A673 (cell line): ENCODE data around the gene TRIM40. TPM values are rescaled to one million over a fixed set of nuclear protein-coding genes. Genes with fewer than 3 reads are reported as not detected.

Source experiments
- BruUV-seq: library from RNA; stranded (reverse); fragments of 400-500 nt; replicated peaks from 2 replicates; lab custom pipeline; 2021; lab: Mats Ljungman, UMichigan
- CTCF ChIA-PET: fragments of 300-600 bp; sonication (Branson Sonifier 250); formaldehyde crosslinking; loops from one replicate; lab custom pipeline; 2022; ENCODE audit warnings: antibody characterized with exemption; lab: Charles Lee
- POLR2A ChIA-PET: fragments of 300-600 bp; sonication (Branson Sonifier 250); formaldehyde crosslinking; loops from one replicate; lab custom pipeline; 2022; ENCODE audit warnings: antibody characterized with exemption; ENCODE audit not compliant: low non-redundant PET; lab: Charles Lee
- DNase-seq: peaks from one replicate; pipeline ENCODE4 v3.0.0-alpha.2; 2015; ENCODE audit warnings: low spot score
- H3K27ac ChIP-seq: fragments of 200-600 bp; sonication (generic); 2 replicates; pipeline ENCODE4 v1.5.1; 2016; ENCODE audit warnings: mixed run types, low read depth, mild to moderate bottlenecking, mixed read lengths, antibody characterized with exemption, low read length; ENCODE audit not compliant: poor library complexity, severe bottlenecking
- H3K27me3 ChIP-seq: fragments of 200-600 bp; sonication (generic); replicated peaks from 2 replicates; pipeline ENCODE4 v1.6.1; 2017; ENCODE audit warnings: mixed run types, low read depth, mild to moderate bottlenecking, mixed read lengths, antibody characterized with exemption, low read length; ENCODE audit not compliant: insufficient read depth, poor library complexity
- H3K36me3 ChIP-seq: fragments of 200-600 bp; sonication (generic); 2 replicates; pipeline ENCODE4 v1.6.1; 2016; ENCODE audit warnings: mixed run types, mild to moderate bottlenecking, mixed read lengths, antibody characterized with exemption, low read length; ENCODE audit not compliant: insufficient read depth, poor library complexity, severe bottlenecking
- H3K4me1 ChIP-seq: fragments of 200-600 bp; sonication (generic); 2 replicates; pipeline ENCODE4 v1.6.1; 2017; ENCODE audit warnings: mixed run types, mild to moderate bottlenecking, mixed read lengths, antibody characterized with exemption, low read length; ENCODE audit not compliant: insufficient read depth, poor library complexity, severe bottlenecking
- H3K4me3 ChIP-seq: fragments of 200-600 bp; sonication (generic); 2 replicates; pipeline ENCODE4 v1.5.1; 2016; ENCODE audit warnings: low read depth, mixed run types, mild to moderate bottlenecking, mixed read lengths, low read length; ENCODE audit not compliant: poor library complexity, severe bottlenecking
- H3K9me3 ChIP-seq: fragments of 200-600 bp; sonication (generic); 2 replicates; pipeline ENCODE4 v1.6.1; 2016; ENCODE audit warnings: mixed run types, low read depth, mild to moderate bottlenecking, mixed read lengths, antibody characterized with exemption, low read length; ENCODE audit not compliant: poor library complexity, severe bottlenecking
- CTCF ChIP-seq: fragments of 300-800, 200-600 bp; sonication (generic); conservative IDR thresholded peaks from 2 replicates; pipeline ENCODE4 v1.5.1; 2017; ENCODE audit warnings: low read depth, mild to moderate bottlenecking, antibody characterized with exemption, low read length, moderate library complexity, mixed read lengths
- EZH2 ChIP-seq: fragments of 200-600 bp; sonication (generic); IDR thresholded peaks from 2 replicates; pipeline ENCODE4 v1.6.1; 2017; ENCODE audit warnings: borderline replicate concordance, low read depth, mild to moderate bottlenecking, mixed read lengths, antibody characterized with exemption, low read length; ENCODE audit not compliant: poor library complexity, severe bottlenecking
- intact Hi-C: fragments of 100-400 bp; cut with micrococcal nuclease; formaldehyde crosslinking; loops from one replicate; pipeline ENCODE4 v1.10.0; 2022; ENCODE audit not compliant: unreplicated experiment
- total RNA-seq: library from RNA; stranded (reverse); gene quantifications from 2 replicates; pipeline ENCODE4 v1.2.3, GENCODE V29; 2021

The TRIM40 gene
- total RNA-seq, 1 experiment from 2014 or later = not detected

GRCh38 chr6:30111266-30111856 is 24.6 kb upstream of the TRIM40 start:
- Histone ChIP-seq H3K27ac (no peak overlapping the region), H3K27me3 (peaks cover 53% of the 10 kb centered on the region), H3K4me3 (no peak overlapping the region), H3K4me1 (no peaks in the 10 kb centered on the region), H3K9me3 (no peaks in the 10 kb centered on the region), H3K36me3 (no peaks in the 10 kb centered on the region)
- no TSS peak for BruUV-seq
- no peak for DNase-seq
- ChIA-PET CTCF (interaction anchor here (0.7 to 1.2 kb wide), 2 partner anchors 8 to 23 kb away, joined by 3 to 4 read pairs; no protein-coding TSS in a partner anchor), POLR2A (no interaction called here)
- intact Hi-C loops = no loop called here
- peak; percentile 55 for TF ChIP-seq EZH2
- TF ChIP-seq CTCF = no peak

- POLR2A ChIA-PET = interaction anchor here (0.5 kb wide), 1 partner anchor 288 kb away, joined by 5 read pairs; no protein-coding TSS in a partner anchor
- H3K9me3 ChIP-seq = no peaks in the 10 kb centered on the region
- no peak for DNase-seq
- CTCF ChIA-PET = interaction anchor here (1.2 kb wide), 1 partner anchor 9 kb away, joined by 4 read pairs; no protein-coding TSS in a partner anchor
- TF ChIP-seq CTCF (no peak), EZH2 (no peak)
- H3K4me3 ChIP-seq = no peak overlapping the region
- H3K4me1 ChIP-seq = no peaks in the 10 kb centered on the region
- H3K27me3 ChIP-seq = peaks cover 53% of the 10 kb centered on the region
- intact Hi-C loops = no loop called here
- no TSS peak for BruUV-seq
- H3K27ac ChIP-seq = no peak overlapping the region
- no peaks in the 10 kb centered on the region for H3K36me3 ChIP-seq
Measured at GRCh38 chr6:30112402-30112994, 23.4 kb upstream of the TRIM40 start.

GRCh38 chr6:30113003-30113759 is 22.8 kb upstream of the TRIM40 start, which contains the start of gene TRIM31:
TSS of gene TRIM31 (minus strand) at chr6:30113090. CDS start at chr6:30112805, 285 bp downstream.
- H3K4me3 ChIP-seq = no peak within 1 kb of the TSS
- no peak within 1 kb of the TSS for H3K27ac ChIP-seq
- no peaks in the 10 kb centered on the region for H3K9me3 ChIP-seq
- POLR2A ChIA-PET = no interaction called here
- no peaks in the 10 kb centered on the region for H3K36me3 ChIP-seq
- TF ChIP-seq EZH2 (no peak), CTCF (no peak)
- BruUV-seq = no TSS peak
- peaks cover 47% of the 10 kb centered on the region for H3K27me3 ChIP-seq
- CTCF ChIA-PET = no interaction called here
- intact Hi-C loops = no loop called here
- no peak for DNase-seq
- H3K4me1 ChIP-seq = no peaks in the 10 kb centered on the region
